ENCODE data around the gene FBXW7. TPM values are rescaled to one million over a fixed set of nuclear protein-coding genes. Genes with fewer than 3 reads are reported as not detected.

Gene FBXW7
- total and polyA plus RNA-seq, 2 of the 13 experiments (the other 11 are each of a cell fraction or from before 2014, with no cell fraction given), result 5.0 to 40.9 TPM

DNA sequence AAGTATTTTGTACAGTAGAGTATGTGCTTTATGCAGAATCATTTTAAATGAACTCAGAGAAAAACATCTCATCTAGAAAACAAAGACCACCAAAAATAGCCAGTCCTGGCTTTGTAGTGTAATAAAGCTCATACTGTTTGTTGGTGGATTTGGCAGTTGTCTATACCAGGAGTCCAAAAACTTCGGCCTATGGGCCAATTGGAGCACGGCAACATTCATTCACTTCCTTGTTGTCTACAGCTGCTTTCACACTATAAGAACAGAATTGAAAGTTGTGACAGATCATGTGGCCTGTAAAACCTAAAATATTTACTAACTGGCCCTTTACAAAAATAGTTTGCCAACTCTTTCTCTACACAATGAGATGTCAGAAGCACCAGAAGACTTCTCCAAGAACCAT is 5.3 kb downstream of the FBXW7 start (continued):
- TF ChIP-seq, protein P1, sequence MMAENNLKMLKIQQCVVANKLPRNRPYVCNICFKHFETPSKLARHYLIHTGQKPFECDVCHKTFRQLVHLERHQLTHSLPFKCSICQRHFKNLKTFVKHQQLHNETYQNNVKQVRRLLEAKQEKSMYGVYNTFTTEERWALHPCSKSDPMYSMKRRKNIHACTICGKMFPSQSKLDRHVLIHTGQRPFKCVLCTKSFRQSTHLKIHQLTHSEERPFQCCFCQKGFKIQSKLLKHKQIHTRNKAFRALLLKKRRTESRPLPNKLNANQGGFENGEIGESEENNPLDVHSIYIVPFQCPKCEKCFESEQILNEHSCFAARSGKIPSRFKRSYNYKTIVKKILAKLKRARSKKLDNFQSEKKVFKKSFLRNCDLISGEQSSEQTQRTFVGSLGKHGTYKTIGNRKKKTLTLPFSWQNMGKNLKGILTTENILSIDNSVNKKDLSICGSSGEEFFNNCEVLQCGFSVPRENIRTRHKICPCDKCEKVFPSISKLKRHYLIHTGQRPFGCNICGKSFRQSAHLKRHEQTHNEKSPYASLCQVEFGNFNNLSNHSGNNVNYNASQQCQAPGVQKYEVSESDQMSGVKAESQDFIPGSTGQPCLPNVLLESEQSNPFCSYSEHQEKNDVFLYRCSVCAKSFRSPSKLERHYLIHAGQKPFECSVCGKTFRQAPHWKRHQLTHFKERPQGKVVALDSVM (CRISPR knock-in tag; IDR thresholded peaks at IDR 0.05), result no peak
- TF ChIP-seq MIXL1 (CRISPR knock-in tag; IDR thresholded peaks at IDR 0.05) (no peak), PCBP2 (optimal IDR thresholded peaks at IDR 0.05; ENCODE audit: low read depth, low read length, poor library complexity, severe bottlenecking) (no peak), ZFP36L2 (CRISPR knock-in tag; IDR thresholded peaks at IDR 0.05) (no peak), KMT2A (CRISPR knock-in tag; IDR thresholded peaks at IDR 0.05) (no peak), KDM1A (CRISPR knock-in tag; IDR thresholded peaks at IDR 0.05) (no peak), ZNF703 (CRISPR knock-in tag; IDR thresholded peaks at IDR 0.05; ENCODE audit: borderline replicate concordance) (no peak), ZNF230 (CRISPR knock-in tag; IDR thresholded peaks at IDR 0.05) (no peak)
- TF ChIP-seq, protein P2, sequence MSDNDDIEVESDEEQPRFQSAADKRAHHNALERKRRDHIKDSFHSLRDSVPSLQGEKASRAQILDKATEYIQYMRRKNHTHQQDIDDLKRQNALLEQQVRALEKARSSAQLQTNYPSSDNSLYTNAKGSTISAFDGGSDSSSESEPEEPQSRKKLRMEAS (IDR thresholded peaks at IDR 0.05), result no peak
- TF ChIP-seq, protein P3, sequence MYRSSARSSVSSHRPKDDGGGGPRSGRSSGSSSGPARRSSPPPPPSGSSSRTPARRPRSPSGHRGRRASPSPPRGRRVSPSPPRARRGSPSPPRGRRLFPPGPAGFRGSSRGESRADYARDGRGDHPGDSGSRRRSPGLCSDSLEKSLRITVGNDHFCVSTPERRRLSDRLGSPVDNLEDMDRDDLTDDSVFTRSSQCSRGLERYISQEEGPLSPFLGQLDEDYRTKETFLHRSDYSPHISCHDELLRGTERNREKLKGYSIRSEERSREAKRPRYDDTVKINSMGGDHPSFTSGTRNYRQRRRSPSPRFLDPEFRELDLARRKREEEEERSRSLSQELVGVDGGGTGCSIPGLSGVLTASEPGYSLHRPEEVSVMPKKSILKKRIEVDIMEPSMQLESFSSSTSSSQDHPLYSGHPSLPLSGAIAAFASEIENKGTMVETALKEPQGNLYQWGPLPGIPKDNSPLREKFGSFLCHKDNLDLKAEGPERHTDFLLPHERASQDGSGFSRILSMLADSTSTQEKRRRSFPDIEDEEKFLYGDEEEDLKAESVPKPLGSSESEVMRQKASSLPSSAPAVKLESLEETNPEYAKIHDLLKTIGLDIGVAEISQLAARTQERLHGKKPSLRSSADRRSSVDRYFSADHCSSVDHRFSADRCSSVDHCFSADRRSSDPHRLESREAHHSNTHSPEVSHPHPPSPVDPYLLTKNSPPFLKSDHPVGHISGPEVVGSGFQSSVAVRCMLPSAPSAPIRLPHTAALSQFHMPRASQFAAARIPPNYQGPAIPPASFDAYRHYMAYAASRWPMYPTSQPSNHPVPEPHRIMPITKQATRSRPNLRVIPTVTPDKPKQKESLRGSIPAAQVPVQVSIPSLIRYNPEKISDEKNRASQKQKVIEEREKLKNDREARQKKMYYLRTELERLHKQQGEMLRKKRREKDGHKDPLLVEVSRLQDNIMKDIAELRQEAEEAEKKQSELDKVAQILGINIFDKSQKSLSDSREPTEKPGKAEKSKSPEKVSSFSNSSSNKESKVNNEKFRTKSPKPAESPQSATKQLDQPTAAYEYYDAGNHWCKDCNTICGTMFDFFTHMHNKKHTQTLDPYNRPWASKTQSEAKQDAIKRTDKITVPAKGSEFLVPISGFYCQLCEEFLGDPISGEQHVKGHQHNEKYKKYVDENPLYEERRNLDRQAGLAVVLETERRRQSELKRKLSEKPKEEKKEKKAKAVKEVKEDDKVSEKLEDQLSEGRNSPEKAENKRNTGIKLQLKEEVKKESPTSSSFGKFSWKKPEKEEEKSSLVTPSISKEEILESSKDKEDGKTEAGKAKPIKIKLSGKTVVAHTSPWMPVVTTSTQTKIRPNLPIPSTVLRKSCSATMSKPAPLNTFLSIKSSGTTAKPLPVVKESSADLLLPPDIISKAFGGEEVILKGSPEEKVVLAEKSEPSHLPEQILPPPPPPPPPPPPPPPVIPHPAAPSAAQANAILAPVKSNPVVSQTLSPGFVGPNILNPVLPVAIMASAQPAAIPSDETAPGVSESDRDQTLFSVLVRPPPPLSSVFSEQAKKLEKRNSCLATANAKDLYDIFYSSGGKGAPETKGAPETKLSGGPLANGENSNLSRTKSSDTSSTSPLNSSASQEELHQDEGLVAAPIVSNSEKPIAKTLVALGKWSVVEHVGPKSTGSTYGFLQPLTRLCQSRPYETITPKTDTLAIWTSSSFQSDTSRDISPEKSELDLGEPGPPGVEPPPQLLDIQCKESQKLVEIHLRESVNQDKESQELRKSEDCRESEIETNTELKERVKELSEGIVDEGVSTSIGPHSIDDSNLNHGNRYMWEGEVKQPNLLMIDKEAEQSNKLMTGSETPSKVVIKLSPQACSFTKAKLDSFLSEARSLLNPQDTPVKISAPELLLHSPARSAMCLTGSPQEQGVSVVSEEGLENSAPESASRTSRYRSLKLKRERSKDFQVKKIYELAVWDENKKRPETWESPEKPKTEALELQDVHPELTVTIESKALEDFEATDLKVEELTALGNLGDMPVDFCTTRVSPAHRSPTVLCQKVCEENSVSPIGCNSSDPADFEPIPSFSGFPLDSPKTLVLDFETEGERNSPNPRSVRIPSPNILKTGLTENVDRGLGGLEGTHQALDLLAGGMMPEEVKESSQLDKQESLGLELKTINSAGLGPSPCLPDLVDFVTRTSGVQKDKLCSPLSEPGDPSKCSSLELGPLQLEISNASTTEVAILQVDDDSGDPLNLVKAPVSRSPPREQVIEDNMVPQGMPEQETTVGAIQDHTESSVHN (CRISPR knock-in tag; IDR thresholded peaks at IDR 0.05), result no peak

Data from HepG2 (cell line).